A172 (cell line): ENCODE measurements around the gene KLHL5. TPM values are rescaled to one million over a fixed set of nuclear protein-coding genes. Genes with fewer than 3 reads are reported as not detected.
A peak's percentile ranks its signal among the peaks of the same experiment; 100 is the strongest.
"Not testable (repeated sequence)": the region's sequence is repeated elsewhere in the genome, so short reads cannot be mapped to it uniquely, and the experiment has no call there.

Source experiments
- DNase-seq: peaks from one replicate; pipeline ENCODE4 v3.0.0-alpha.2; 2015; ENCODE audit warnings: low spot score
- total RNA-seq: library from RNA; depleted of rRNA; stranded (reverse); fragments of >200 nt; shearing (Covaris generic); gene quantifications from 2 replicates; pipeline ENCODE4 v1.2.3, GENCODE V29; 2014; rRNA removed

The KLHL5 gene, protein sequence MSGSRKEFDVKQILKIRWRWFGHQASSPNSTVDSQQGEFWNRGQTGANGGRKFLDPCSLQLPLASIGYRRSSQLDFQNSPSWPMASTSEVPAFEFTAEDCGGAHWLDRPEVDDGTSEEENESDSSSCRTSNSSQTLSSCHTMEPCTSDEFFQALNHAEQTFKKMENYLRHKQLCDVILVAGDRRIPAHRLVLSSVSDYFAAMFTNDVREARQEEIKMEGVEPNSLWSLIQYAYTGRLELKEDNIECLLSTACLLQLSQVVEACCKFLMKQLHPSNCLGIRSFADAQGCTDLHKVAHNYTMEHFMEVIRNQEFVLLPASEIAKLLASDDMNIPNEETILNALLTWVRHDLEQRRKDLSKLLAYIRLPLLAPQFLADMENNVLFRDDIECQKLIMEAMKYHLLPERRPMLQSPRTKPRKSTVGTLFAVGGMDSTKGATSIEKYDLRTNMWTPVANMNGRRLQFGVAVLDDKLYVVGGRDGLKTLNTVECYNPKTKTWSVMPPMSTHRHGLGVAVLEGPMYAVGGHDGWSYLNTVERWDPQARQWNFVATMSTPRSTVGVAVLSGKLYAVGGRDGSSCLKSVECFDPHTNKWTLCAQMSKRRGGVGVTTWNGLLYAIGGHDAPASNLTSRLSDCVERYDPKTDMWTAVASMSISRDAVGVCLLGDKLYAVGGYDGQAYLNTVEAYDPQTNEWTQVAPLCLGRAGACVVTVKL
- total RNA-seq = 68.5 and 78.3 TPM in 2 replicates

DNA sequence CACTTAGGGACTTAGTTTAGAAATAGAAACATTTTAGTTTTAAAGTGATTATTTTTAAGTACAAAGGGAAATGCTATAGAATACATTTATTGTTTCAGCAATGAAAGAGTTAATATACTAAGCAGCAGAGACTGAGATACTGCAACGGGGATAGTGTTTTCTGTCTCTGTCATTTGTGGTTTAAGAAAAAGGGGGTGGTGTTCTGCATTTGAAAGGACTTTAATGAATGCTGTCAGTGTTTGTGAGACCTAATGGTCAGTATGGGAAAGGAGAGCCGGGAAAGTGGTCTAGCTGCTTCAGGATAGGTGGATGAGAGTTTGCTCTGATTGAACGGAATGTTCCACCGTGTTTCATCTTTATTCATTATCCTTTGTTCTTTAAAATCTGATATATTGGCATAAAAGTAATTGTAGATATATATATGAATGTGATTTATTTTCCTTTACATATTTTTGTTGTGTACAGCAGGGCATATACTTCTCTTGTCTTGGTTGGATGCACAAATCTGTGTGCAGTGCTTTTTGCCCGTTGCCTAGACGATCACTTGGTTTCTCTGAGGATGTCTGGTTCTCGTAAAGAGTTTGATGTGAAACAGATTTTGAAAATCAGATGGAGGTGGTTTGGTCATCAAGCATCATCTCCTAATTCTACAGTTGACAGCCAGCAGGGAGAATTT is at the start of gene KLHL5:
Gene KLHL5, plus strand, starts transcription at position 139 of the 676 bp plus-strand sequence. Its CDS starts 421 bp downstream, at position 560.
- no peak for DNase-seq

DNA sequence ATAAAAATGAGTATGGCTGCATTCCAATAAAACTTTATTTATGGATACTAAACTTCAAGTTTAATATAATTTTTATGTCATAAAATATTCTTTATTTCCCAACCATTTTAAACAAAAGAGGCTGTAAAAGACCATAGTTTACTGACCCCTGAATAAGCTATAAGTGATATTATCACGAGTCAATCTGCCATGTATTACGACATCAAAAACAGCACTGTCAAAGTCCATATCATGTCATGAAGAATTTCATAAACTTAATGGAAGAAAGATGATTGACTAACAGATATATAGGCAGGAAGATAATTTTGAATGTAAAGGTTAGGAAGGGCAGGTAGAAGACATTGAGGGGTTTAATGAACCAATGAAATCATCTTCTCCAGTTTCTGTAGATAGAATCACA is 48.0 kb upstream of the KLHL5 start:
- DNase-seq = no peak

DNA sequence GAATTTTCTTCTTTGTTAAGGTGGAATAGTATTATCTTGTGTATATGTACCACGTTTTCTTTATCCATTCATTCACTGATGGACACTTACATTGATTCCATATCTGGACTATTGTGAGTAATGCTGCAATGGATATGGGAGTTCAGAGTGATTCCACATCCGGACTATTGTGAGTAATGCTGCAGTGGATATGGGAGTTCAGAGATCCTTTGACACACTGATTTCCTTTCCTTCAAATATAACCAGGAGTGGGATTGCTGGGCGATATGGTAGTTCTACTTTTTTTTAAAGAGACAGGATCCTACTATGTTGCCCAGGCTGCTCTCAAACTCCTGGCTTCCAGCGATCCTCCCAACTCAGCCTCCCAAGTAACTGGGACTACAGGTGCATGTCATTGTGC is 41.9 kb upstream of the KLHL5 start:
- no peak for DNase-seq

DNA sequence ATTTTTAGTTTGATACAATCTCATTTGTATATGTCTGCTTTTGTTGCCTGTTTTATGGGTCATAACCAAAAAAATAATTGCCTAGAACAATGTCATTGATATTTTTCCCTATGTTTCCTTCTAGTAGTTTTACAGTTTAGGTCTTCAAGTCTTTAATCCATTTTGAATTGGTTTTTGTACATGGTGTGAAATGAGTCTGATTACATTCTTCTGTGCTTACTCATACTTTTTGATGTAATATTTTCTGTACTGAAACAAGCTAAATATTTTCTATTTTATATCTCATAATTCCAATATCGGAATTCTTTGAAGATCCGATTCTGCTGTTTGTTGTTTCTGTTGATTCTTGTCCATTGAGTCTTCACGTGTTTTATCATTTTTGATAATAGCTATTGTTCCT is 40.4 kb upstream of the KLHL5 start:
- DNase-seq = no peak

DNA sequence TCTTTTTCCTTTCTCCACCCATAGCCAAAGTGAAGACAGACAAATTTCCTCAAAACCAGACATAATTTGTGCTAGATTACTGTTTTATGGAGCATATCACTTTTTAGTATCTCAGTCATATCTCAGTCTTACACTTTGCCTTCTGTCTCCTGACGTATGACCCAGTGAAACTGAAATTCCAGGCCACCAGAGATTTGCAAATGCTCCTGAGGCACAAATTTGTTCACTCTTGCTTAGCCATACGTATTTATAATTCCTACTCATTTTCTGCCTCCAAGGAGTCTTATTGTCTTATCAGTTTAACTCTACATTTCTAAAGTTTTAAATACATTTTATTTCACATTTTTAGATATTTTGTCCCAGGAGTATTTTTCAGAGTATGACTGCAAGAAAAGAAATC is 39.8 kb upstream of the KLHL5 start:
- no peak for DNase-seq

DNA sequence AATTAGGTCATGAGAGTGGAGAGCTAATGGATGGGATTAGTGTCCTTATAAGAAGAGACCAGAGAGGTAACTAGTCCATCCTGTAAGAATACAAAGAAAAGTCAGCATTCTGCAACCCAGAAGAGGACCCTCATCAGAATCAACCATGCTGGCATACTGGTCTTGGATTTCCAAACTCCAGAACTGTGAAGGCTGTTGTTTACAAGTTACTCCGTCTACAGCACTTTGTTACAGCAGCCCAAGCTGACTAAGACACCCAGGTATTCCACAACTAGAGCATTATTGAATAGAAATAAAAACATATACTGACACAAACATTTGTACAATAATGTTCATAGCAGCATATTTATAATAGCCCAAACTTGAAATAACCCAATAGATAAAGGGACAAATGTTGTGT is 39.0 kb upstream of the KLHL5 start:
- no peak for DNase-seq

DNA sequence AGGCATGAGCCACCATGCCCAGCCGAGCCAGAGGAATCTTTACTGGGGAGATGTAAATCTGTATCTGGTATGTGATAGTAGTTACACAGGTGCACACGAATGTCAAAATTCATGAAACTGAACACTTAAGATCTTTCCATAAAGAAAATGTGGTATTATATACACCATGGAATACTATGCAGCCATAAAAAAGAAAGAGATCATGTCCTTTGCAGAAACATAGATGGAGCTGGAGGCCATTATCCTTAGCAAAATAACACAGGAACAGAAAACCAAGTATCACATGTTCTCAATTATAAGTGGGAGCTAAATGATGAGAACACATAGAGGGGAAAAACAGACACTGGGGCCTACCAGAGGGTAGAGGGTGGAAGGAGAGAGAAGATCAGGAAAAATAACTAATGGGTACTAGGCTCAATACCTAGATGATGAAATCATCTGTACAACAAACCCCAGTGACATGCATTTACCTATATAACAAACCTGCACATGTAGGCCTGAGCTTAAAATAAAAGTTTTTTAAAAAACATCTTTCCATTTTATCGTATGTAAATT is 37.6 kb upstream of the KLHL5 start:
- DNase-seq = no peak

DNA sequence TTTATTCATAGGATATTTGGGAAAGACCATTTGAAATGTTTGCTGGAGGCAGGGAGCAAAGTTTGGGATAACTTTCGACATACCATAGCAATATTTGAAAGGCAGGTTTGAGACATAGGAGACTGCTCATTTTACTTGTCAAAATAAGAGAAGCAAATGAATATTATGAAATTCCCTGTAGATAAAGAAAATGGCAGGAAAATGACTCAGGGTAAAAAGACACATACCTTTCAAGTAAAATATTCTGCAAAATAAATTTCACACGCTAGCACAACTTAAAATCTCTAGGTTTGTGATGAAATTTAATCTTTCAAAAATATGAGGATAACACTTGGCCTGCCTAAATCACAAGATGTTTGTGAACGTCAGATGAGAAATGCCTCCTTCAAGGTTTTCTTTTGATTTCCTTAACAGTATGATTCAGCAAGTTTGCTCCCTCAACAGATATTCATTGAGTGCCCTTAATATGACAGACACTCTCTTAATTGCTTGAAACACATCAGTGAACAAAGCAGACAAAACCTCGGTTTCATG is 36.4 kb upstream of the KLHL5 start:
- DNase-seq = peak; percentile 5

DNA sequence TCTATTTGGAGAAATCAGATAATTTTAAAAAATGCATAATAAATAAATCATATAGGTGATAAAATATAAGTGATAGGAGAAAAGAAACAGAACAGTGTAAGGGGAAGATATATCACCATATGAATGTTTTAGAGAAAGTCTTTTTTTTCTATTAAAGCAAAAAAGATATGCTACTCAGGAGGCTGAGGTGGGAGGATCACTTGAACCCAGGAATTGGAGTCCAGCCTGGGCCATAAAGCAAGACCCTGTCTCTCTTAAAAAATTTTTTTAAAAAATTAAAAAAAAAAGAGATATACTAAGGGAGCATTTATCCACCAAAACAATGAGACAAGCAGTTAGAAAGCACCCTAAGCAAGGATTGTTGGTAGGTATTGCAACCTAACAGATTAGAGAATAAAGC is 35.9 kb upstream of the KLHL5 start:
- DNase-seq = no peak

DNA sequence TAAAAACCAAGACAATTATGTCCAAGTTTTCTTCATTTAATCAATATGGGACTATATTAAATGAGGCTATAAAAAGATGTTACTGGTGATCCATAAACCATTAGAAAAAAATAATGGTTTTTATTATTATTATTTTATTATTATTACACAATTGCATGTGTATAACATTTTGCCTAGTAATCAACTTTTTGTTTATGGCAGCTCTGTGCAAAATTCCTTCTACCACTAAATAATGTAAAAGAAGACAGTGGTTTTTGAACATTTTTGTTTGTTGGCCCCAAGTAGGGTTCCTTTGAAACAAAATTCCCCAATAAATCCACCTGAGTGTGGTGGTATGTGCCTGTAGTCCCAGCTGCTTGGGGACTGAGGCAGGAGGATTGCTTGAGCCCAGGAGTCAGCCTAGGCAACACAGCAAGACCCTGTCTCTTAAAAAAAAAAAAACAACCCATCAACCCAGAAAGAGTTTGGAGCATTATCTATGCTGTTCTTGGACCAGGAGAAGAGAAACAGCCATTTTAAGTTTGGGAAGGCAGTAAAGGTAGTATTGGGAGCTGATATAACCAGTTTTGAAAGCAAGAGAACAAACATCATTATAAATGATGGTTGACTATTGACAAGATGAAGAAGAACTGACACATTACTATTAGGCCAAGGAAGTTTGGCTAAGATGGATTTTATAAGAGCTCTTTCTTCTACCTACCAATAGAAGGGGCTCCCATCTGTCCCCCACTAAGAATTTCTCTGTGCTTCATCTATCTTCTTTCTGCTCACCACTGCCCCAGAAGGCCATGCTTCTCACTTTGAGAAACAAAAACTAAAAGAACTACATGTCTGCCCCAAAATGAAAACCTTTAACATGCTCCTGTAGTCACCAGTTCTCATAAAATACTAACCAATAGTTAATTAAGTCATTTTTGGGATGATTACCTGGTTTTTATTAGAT is 32.0 kb upstream of the KLHL5 start:
- no peak for DNase-seq

DNA sequence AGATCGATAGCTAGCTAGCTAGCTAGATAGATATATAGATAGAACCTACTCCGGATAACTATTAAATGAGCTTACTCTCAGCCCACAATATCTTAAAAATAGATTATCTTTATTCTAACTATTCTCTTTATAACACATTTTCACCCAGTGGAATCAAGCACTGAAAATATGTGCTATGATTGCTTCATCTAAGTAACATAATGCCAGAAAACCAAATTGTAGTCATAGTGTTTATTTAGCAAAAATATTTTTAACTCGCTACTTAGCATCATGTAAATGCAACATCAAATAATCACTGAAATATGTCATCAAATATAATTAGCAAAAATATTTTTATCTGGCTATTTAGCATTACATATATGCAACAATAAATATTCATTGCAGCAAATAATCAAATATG is 31.3 kb upstream of the KLHL5 start:
- no peak for DNase-seq

DNA sequence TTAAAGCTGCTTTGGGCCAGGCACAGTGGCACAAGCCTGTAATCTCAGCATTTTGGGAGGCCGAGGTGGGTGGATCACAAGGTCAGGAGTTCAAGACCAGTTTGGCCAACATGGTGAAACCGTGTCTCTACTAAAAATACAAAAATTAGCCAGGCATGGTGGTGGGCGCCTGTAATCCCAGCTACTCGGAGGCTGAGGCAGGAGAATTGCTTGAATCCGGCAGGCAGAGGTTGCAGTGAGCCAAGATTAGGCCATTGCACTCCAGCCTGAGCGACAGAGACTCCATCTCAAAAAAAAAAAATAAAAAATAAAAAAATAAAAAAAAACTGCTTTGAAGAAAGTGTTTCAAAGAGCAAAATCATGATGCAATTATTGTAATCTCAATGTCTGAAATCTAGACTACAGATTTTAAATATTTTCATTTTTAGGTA is 30.4 kb upstream of the KLHL5 start:
- DNase-seq = not testable (repeated sequence)

DNA sequence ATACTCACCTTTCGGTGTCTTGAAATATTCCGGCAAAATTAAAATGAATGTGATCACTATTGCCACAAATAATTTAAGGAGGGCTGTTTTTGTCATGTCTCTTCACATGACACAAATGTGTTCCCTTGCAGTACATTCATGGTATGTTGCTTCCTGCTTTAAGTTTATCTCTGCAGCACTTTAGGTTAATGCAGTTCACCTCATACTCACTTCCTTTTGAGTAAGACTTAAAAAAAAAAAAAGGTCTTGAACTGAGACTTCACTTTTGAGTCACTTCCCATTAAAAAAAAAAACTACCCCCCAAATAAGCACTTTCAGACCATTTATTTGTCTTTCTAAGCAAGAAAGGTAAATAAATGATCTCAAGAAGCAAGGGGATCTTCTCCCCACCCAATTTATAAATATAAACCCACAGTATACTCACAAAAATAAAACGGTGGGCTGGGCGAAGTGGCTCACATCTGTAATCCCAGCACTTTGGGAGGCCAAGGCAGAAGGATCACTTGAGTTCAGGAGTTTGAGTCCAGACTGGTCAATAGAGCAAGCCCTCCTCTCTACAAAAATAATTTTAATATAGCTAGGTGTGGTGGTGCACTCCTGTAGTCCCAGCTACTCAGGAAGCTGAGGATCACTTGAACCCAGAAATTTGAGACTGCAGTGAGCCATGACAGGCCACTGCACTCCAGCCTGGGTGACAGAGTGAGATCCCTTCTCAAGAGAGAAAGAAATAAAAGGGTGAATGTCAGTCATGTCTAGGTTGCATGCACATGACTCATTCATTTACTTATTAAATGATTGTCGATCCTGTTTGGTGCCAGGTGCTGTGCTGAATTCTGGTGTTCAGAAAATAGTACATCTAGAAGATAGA is 29.6 kb upstream of the KLHL5 start, which contains the start of gene TMEM156:
Gene TMEM156, minus strand, starts transcription at position 192 of the 868 bp plus-strand sequence. Its CDS starts 96 bp downstream, at position 96.
- DNase-seq = peak; percentile 48

DNA sequence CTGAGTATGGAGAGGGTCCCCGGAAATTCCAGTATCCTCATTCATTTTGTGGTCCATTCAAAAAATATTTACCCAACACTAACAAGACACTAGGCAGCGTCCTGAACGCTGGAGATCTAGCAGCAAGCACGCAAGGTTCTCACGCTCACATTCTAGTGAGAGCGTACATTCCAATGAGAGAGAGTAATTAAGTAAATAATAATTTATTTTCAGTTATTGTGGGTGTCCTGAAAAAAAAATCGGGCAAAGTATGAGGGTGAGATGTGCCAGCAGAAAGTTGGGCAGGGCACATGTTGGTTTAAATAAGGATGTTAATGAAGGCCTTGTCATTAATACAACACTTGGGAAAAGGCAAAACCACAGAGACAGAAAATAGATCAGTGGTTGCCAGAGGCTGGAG is 25.9 kb upstream of the KLHL5 start:
- peak; percentile 75 for DNase-seq

DNA sequence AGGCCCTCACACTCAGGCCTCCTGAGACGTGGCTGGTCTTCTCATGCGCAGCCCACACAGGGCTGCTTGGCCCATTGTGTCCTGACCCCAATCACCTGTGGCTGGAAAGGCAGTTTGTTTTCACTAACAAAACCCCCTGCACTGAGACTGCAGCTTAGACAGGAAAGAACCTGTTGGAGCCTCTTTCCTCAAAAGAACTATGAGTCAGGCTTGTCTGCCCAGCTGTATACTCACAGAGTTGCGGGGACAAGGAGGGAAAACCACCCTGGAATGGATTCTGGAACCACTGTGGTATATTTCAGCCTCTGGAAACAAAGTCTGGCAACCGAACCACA is 24.6 kb upstream of the KLHL5 start:
- DNase-seq = peak; percentile 57

DNA sequence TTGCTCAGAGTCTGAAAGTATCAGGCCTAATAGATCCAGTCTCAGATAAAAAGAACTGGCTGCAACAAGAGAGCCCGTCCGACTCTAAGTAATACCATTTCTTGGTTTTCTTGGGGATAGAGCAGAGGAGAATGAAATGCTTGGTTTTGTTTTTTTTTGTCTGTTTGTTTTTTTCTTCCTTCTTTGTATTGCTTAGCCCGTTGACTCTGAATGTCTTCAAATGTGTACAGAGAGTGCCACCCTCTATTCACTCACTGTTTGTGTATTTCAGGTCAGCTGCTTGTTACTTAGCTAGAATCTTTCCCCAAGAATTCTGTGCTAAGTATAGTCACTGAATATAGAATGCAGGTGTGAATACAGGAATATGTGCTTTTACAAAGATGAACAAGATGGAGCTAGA is 24.1 kb upstream of the KLHL5 start:
- DNase-seq = no peak

DNA sequence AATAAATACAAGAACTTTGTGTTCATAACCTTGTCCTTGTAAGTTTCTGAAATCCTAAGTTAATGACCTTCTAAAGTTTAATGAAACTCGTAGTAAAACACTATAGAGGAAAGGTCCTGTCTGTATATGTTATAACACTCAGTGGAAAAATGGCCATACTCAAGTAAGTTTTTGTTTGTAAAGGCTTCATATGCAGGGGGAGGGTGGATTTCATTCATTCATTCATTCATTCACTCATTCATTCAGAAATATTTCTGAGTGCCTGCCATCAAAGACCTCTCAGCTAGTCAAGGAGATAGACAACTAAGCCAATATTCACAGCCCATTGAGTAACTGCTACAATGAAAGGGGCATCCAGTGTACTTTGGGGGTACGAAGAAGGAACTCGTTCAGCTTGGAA is 22.9 kb upstream of the KLHL5 start:
- DNase-seq = no peak

DNA sequence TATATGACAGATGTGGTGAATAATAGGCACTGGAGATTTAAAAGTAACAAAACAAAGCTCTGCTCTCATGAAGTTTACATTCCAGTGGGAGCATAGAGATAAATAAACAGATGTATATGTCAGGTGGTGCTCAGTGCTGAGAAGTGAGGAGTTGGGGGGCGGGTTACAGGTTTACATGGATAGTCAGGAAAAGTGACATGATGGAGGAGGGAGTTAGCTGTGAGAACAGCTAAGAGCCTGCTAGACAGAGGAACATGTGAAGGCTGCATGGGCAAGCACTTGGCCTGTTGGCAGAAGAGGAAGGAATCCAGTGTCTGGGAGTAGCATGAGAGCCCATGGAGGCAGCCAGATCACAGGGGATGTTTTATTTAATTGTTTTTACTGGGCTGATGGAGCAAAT is 19.7 kb upstream of the KLHL5 start:
- no peak for DNase-seq

DNA sequence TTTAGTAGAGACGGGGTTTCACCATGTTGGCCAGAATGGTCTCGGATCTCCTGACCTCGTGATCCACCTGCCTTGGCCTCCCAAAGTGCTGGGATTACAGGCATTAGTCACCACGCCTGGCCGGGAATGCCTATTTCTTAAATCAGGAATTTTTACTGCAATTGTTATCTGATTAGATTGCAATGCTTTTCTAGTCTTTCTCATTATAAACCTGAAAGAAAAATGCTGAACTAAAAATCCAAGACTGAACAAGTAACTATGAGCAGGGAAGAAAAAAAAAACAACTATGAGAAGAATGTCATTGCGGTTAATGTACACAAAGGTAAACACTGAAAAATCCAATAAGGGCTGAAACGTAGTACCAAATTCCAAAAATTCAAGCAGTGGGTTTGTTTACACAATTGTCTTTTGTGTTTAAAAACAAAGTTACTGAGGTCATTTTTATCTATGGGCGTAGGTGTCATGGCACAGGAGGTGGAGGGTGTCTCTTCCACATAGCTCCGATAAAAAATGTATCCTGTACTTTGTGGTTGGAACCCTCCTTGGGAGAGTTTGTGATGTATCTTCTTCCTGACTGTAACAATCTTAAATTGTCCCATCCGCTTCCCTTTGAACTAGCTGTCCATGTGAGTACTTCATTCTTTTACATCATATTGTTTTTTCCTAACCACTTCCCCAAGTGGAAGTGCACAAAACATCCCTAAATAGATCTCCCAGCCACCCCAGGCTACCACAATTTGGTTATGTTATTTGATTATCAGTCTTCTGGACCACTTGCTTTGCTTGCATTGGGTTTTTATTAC is 18.8 kb upstream of the KLHL5 start:
- DNase-seq = peak; percentile 88
